BE2C (cell line): ENCODE measurements around the gene C9orf78.
A peak's percentile ranks its signal among the peaks of the same experiment; 100 is the strongest.

Experiments
- DNase-seq: peaks from one replicate; pipeline ENCODE4 v3.0.0-alpha.2; 2020
- H3K27me3 ChIP-seq: fragments of 250-450 bp; sonication (Bioruptor Pico); 2 replicates; pipeline ENCODE4 v1.5.1; 2020; ENCODE audit warnings: mild to moderate bottlenecking
- H3K36me3 ChIP-seq: fragments of 250-450 bp; sonication (Bioruptor Pico); 2 replicates; pipeline ENCODE4 v1.5.1; 2020; ENCODE audit warnings: mild to moderate bottlenecking
- H3K4me1 ChIP-seq: fragments of 250-450 bp; sonication (Bioruptor Pico); 2 replicates; pipeline ENCODE4 v1.5.1; 2020
- H3K4me3 ChIP-seq: 2 replicates; pipeline ENCODE4 v1.5.1; 2011; ENCODE audit warnings: low read depth, low read length
- H3K9me3 ChIP-seq: fragments of 250-450 bp; sonication (Bioruptor Pico); 2 replicates; pipeline ENCODE4 v1.5.1; 2020
- CTCF ChIP-seq: IDR thresholded peaks from 2 replicates; pipeline ENCODE4 v1.5.1; 2012; ENCODE audit warnings: mild to moderate bottlenecking, low read depth, low read length

Gene C9orf78

DNA sequence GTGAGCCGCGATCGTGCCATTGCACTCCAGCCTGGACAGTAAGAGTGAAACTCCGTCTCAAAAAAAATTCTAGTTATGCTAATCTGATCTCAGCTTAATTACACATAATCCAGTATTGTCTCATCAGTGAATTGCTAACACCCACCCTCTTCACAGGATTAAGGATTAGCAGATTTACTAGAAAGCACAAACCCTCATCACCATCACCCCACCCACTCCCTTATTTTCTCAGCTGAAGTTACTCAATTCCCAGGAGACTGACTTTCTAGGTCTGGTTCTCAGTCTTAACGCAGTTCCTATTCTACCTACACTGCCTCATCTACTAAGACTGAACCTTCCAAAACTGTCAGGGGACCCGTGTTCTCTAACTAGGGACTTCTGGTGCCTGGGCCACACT lies 23.1 kb downstream of the C9orf78 start:
- Histone ChIP-seq H3K9me3 (no peaks in the 10 kb centered on the region), H3K4me3 (no peak overlapping the region), H3K27me3 (no peaks in the 10 kb centered on the region), H3K36me3 (peaks cover 60% of the 10 kb centered on the region), H3K4me1 (no peaks in the 10 kb centered on the region; the same call in 1 of the 2 replicates)
- no peak for DNase-seq
- no peak for TF ChIP-seq CTCF

GRCh38 chr9:129810788-129811187 lies 24.3 kb downstream of the C9orf78 start:
- Histone ChIP-seq H3K4me1 (no peaks in the 10 kb centered on the region; the same call in 1 of the 2 replicates), H3K27me3 (no peaks in the 10 kb centered on the region), H3K36me3 (peaks cover 53% of the 10 kb centered on the region), H3K9me3 (no peaks in the 10 kb centered on the region), H3K4me3 (no peak overlapping the region)
- no peak for DNase-seq
- TF ChIP-seq CTCF: no peak

DNA sequence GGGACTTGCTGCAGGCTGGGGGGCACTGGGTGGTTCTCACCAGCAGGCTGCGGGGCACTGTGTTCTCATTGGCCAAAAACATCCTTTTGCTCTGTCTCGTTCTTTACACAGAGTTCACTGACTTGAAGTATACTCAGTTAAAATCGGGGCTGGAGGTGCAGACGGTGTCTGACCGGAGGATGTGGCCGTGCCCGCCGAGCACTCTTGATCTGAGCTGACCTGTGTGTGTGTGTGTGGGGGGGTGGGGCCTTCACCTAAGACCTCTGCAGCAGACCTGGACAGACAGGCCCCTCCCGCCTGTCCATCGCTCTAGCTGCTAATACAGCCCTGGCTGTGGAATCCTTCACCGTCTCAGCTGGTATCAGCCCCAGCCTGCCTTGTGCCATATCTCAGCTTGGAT lies 25.0 kb downstream of the C9orf78 start:
- Histone ChIP-seq H3K9me3 (no peaks in the 10 kb centered on the region), H3K27me3 (no peaks in the 10 kb centered on the region), H3K36me3 (peaks cover 51% of the 10 kb centered on the region), H3K4me3 (no peak overlapping the region), H3K4me1 (no peaks in the 10 kb centered on the region; the same call in 1 of the 2 replicates)
- DNase-seq: no peak
- no peak for TF ChIP-seq CTCF

DNA sequence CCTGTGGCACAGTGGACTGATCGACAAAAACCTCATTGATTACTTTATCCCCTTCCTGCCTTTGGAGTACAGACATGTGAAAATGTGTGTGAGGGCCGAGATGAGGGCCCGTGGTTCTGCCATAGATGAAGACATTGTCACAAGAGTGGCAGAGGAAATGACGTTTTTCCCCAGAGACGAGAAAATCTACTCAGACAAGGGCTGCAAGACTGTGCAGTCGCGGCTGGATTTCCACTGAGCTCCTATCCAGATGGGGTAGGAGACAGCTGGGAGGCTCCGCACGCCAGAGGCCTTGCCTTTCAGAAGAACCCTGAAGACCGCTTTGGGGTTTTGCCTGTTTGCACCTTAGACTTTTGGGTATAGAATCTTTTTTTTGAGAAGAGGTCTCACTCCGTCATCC lies 25.7 kb downstream of the C9orf78 start:
- no peaks in the 10 kb centered on the region for H3K9me3 ChIP-seq
- peaks cover 47% of the 10 kb centered on the region for H3K36me3 ChIP-seq
- H3K4me1 ChIP-seq: no peaks in the 10 kb centered on the region; the same call in none of the 2 replicates
- DNase-seq: no peak
- H3K4me3 ChIP-seq: no peak overlapping the region
- H3K27me3 ChIP-seq: no peaks in the 10 kb centered on the region
- TF ChIP-seq CTCF: no peak

DNA sequence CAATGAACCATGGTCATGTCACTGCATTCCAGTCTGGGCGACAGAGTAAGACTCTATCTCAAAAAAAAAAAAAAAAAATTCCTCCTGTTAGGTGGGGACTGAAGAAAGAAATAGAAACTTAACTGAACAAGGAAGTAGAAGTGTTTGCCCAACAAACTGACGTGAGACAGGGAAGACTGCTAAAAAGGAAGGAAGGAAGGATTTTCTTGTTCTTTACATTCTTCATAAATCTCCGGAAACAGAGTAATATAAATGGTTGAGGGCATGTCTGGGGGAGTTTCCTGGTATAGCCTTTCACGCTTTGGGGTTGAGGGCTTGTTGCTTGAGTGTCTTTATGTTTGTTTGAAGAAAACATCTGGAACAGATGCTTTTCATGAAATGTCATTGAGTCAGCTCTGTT lies 29.0 kb downstream of the C9orf78 start:
- TF ChIP-seq CTCF: no peak
- peaks cover 32% of the 10 kb centered on the region for H3K36me3 ChIP-seq
- H3K9me3 ChIP-seq: no peaks in the 10 kb centered on the region
- H3K27me3 ChIP-seq: no peaks in the 10 kb centered on the region
- H3K4me3 ChIP-seq: no peak overlapping the region
- no peak for DNase-seq
- no peaks in the 10 kb centered on the region; the same call in 1 of the 2 replicates for H3K4me1 ChIP-seq

DNA sequence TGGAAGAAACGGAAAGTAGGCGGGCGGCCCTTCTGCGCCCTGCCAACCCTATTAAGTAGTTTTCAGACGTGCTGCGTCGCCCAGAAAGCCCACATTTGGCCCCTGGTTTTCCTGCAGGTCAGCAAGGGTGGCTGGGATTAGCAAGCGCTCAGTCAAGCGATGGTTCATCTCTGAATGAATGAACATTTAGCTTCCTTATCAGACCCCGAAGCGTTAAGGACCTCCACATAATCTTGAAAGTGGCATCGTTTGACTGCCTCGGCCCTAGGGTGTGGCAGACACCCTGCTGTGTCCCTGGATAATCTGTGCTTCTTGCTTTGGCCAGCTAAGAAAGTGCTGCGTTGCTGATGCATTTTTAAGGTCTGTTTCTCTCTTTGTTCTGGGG lies 31.4 kb downstream of the C9orf78 start:
- Histone ChIP-seq H3K9me3 (no peaks in the 10 kb centered on the region), H3K4me3 (peak overlapping the region; percentile 87), H3K4me1 (no peaks in the 10 kb centered on the region; the same call in 1 of the 2 replicates), H3K27me3 (no peaks in the 10 kb centered on the region), H3K36me3 (peaks cover 15% of the 10 kb centered on the region)
- DNase-seq: no peak
- TF ChIP-seq CTCF: no peak
